Ishikawa (cell line): ENCODE results near the gene TIGD1.

Source experiments
- CEBPB ChIP-seq: IDR thresholded peaks from 2 replicates; pipeline ENCODE4 v1.6.1; 2012
- EP300 ChIP-seq: IDR thresholded peaks from 2 replicates; pipeline ENCODE4 v1.6.1; 2012; ENCODE audit warnings: borderline replicate concordance
- FOXM1 ChIP-seq: IDR thresholded peaks from 2 replicates; pipeline ENCODE4 v1.6.1; 2012; ENCODE audit warnings: low read depth, borderline replicate concordance
- TAF1 ChIP-seq: IDR thresholded peaks from 2 replicates; pipeline ENCODE4 v1.6.1; 2012; ENCODE audit warnings: low read depth, mild to moderate bottlenecking
- TEAD4 ChIP-seq: IDR thresholded peaks from 2 replicates; pipeline ENCODE4 v1.6.1; 2012
- YY1 ChIP-seq: IDR thresholded peaks from 2 replicates; pipeline ENCODE4 v1.6.1; 2012; ENCODE audit warnings: low read depth
- TF ChIP-seq, protein P1 (sequence below): IDR thresholded peaks from 2 replicates; pipeline ENCODE4 v1.6.1; 2012

DNA sequence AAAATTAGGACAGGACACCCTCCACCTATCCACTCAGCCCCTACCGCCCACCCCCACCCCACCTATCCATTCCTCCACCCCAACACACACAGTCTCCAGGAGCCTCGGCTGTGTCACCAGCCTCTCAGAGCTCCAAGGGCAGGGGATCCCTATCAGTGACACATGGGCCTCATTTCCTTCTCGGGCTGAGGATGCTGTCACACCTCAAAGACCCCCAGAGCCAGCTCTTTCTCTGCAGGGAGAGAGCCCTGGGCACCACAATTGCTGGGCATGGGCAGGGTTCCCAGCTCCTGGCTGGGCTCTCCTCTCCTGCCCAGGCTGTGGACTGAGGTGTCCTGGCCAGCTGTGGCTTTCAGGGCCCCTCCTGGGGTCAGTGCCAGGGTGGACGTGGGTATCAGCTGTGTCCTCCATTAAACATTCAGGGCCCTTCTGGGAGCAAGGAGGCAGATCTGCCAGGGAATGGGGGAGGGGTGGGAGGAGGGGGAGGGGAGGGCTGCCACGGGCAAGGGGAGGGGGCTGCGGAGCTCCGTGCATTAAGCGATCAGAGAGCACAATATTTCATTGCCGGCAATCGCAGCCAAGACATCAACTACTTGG lies 48.5 kb downstream of the TIGD1 start:
- no peak for TF ChIP-seq TEAD4
- TF ChIP-seq FOXM1 = no peak
- no peak for TF ChIP-seq EP300
- TF ChIP-seq, protein P1, sequence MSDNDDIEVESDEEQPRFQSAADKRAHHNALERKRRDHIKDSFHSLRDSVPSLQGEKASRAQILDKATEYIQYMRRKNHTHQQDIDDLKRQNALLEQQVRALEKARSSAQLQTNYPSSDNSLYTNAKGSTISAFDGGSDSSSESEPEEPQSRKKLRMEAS = no peak
- TF ChIP-seq CEBPB = no peak
- no peak for TF ChIP-seq YY1
- no peak for TF ChIP-seq TAF1
